WTC11 (cell line): Measurements from ENCODE around the gene CORO6.

ENCODE experiments used
- CTCF ChIP-seq: fragments of 200-600 bp; IDR thresholded peaks from 2 replicates; pipeline ENCODE4 v1.8.0; 2022; ENCODE audit warnings: antibody characterized with exemption
- GABPB1 ChIP-seq: sonication (generic); formaldehyde crosslinking; IDR thresholded peaks from 2 replicates; pipeline ENCODE4 v1.8.1; 2023; ENCODE audit warnings: mild to moderate bottlenecking, missing genetic modification reagents
- ZNF512 ChIP-seq: sonication (generic); formaldehyde crosslinking; IDR thresholded peaks from 2 replicates; pipeline ENCODE4 v1.8.1; 2022; ENCODE audit warnings: missing genetic modification reagents, borderline replicate concordance

GRCh38 chr17:29585080-29585751 is 37.5 kb downstream of the CORO6 start:
- TF ChIP-seq CTCF, result no peak
- TF ChIP-seq GABPB1, result no peak
- no peak for TF ChIP-seq ZNF512 (CRISPR knock-in tag)
